A673 (cell line): ENCODE results near the gene GUCD1. TPM values are rescaled to one million over a fixed set of nuclear protein-coding genes. Genes with fewer than 3 reads are reported as not detected.

Source experiments
- BruUV-seq: library from RNA; stranded (reverse); fragments of 400-500 nt; replicated peaks from 2 replicates; lab custom pipeline; 2021; lab: Mats Ljungman, UMichigan
- CTCF ChIA-PET: fragments of 300-600 bp; sonication (Branson Sonifier 250); formaldehyde crosslinking; loops from one replicate; lab custom pipeline; 2022; ENCODE audit warnings: antibody characterized with exemption; lab: Charles Lee
- POLR2A ChIA-PET: fragments of 300-600 bp; sonication (Branson Sonifier 250); formaldehyde crosslinking; loops from one replicate; lab custom pipeline; 2022; ENCODE audit warnings: antibody characterized with exemption; ENCODE audit not compliant: low non-redundant PET; lab: Charles Lee
- DNase-seq: peaks from one replicate; pipeline ENCODE4 v3.0.0-alpha.2; 2015; ENCODE audit warnings: low spot score
- H3K27ac ChIP-seq: fragments of 200-600 bp; sonication (generic); 2 replicates; pipeline ENCODE4 v1.5.1; 2016; ENCODE audit warnings: mixed run types, low read depth, mild to moderate bottlenecking, mixed read lengths, antibody characterized with exemption, low read length; ENCODE audit not compliant: poor library complexity, severe bottlenecking
- H3K27me3 ChIP-seq: fragments of 200-600 bp; sonication (generic); replicated peaks from 2 replicates; pipeline ENCODE4 v1.6.1; 2017; ENCODE audit warnings: mixed run types, low read depth, mild to moderate bottlenecking, mixed read lengths, antibody characterized with exemption, low read length; ENCODE audit not compliant: insufficient read depth, poor library complexity
- H3K36me3 ChIP-seq: fragments of 200-600 bp; sonication (generic); 2 replicates; pipeline ENCODE4 v1.6.1; 2016; ENCODE audit warnings: mixed run types, mild to moderate bottlenecking, mixed read lengths, antibody characterized with exemption, low read length; ENCODE audit not compliant: insufficient read depth, poor library complexity, severe bottlenecking
- H3K4me1 ChIP-seq: fragments of 200-600 bp; sonication (generic); 2 replicates; pipeline ENCODE4 v1.6.1; 2017; ENCODE audit warnings: mixed run types, mild to moderate bottlenecking, mixed read lengths, antibody characterized with exemption, low read length; ENCODE audit not compliant: insufficient read depth, poor library complexity, severe bottlenecking
- H3K4me3 ChIP-seq: fragments of 200-600 bp; sonication (generic); 2 replicates; pipeline ENCODE4 v1.5.1; 2016; ENCODE audit warnings: low read depth, mixed run types, mild to moderate bottlenecking, mixed read lengths, low read length; ENCODE audit not compliant: poor library complexity, severe bottlenecking
- H3K9me3 ChIP-seq: fragments of 200-600 bp; sonication (generic); 2 replicates; pipeline ENCODE4 v1.6.1; 2016; ENCODE audit warnings: mixed run types, low read depth, mild to moderate bottlenecking, mixed read lengths, antibody characterized with exemption, low read length; ENCODE audit not compliant: poor library complexity, severe bottlenecking
- EZH2 ChIP-seq: fragments of 200-600 bp; sonication (generic); IDR thresholded peaks from 2 replicates; pipeline ENCODE4 v1.6.1; 2017; ENCODE audit warnings: borderline replicate concordance, low read depth, mild to moderate bottlenecking, mixed read lengths, antibody characterized with exemption, low read length; ENCODE audit not compliant: poor library complexity, severe bottlenecking
- intact Hi-C: fragments of 100-400 bp; cut with micrococcal nuclease; formaldehyde crosslinking; loops from one replicate; pipeline ENCODE4 v1.10.0; 2022; ENCODE audit not compliant: unreplicated experiment
- total RNA-seq: library from RNA; stranded (reverse); gene quantifications from 2 replicates; pipeline ENCODE4 v1.2.3, GENCODE V29; 2021
- TF ChIP-seq, protein P1 (sequence below): fragments of 300-800, 200-600 bp; sonication (generic); conservative IDR thresholded peaks from 2 replicates; pipeline ENCODE4 v1.5.1; 2017; ENCODE audit warnings: low read depth, mild to moderate bottlenecking, antibody characterized with exemption, low read length, moderate library complexity, mixed read lengths

Gene GUCD1
- total RNA-seq, 1 experiment from 2014 or later = 70.5 TPM

DNA sequence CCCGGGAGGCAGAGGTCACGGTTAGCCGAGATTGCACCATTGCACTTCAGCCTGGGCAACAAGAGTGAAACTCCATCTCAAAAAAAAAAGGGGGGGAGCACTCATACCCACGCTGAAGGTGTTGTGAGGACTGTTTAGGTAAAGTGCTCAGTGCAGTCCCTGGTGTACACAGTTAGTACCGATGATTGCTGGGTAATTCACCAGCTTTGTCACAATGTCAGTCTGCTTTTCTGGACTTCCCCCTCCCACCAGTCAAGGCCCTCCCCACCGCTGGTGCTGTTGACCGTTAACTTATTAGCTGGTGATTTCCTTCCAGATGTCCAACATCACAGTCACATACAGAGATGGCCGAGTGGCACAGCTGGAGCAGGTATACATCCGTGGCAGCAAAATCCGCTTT lies 12.7 kb upstream of the GUCD1 start:
- H3K4me3 ChIP-seq = no peak overlapping the region
- CTCF ChIA-PET = no interaction called here
- TF ChIP-seq, protein P1, sequence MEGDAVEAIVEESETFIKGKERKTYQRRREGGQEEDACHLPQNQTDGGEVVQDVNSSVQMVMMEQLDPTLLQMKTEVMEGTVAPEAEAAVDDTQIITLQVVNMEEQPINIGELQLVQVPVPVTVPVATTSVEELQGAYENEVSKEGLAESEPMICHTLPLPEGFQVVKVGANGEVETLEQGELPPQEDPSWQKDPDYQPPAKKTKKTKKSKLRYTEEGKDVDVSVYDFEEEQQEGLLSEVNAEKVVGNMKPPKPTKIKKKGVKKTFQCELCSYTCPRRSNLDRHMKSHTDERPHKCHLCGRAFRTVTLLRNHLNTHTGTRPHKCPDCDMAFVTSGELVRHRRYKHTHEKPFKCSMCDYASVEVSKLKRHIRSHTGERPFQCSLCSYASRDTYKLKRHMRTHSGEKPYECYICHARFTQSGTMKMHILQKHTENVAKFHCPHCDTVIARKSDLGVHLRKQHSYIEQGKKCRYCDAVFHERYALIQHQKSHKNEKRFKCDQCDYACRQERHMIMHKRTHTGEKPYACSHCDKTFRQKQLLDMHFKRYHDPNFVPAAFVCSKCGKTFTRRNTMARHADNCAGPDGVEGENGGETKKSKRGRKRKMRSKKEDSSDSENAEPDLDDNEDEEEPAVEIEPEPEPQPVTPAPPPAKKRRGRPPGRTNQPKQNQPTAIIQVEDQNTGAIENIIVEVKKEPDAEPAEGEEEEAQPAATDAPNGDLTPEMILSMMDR = no peak
- intact Hi-C loops = no loop called here
- BruUV-seq = no TSS peak
- peaks cover 4% of the 10 kb centered on the region for H3K4me1 ChIP-seq
- peaks cover 61% of the 10 kb centered on the region for H3K36me3 ChIP-seq
- no peaks in the 10 kb centered on the region for H3K27me3 ChIP-seq
- DNase-seq = no peak
- POLR2A ChIA-PET = no interaction called here
- H3K9me3 ChIP-seq = no peaks in the 10 kb centered on the region
- H3K27ac ChIP-seq = no peak overlapping the region

DNA sequence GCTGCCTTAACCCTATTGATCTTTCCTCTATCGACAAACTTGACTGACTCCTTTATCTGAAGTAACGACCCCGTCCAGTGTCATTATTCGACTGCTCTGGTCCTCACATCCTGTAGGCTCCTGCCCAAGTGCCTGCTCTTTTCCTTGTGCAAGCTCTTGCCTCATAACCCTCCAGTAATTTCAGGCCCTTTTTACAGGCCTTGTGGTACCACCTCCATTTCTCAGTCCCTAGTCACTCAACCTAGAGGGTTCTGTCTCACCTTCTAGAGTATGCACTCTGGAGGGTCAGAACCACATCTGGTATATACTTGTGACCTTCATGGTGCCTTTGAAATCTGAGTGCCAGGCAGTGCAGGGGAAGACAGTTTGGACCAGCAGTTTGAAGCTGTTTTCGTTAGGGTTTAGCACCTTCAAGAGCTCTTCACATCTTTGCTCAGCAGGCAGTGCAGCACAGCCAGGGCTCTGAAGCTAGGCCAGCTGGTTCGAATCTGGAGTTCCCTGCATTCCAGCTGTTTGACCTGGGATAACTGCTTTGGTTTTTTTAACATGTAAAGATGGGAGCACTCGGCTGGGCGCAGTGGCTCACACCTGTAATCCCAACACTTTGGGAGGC lies 12.1 kb upstream of the GUCD1 start:
- Histone ChIP-seq H3K27ac (no peak overlapping the region), H3K9me3 (no peaks in the 10 kb centered on the region), H3K4me1 (peaks cover 4% of the 10 kb centered on the region), H3K4me3 (no peak overlapping the region), H3K36me3 (peaks cover 57% of the 10 kb centered on the region), H3K27me3 (no peaks in the 10 kb centered on the region)
- intact Hi-C loops = no loop called here
- BruUV-seq = no TSS peak
- TF ChIP-seq, protein P1 = no peak
- no peak for TF ChIP-seq EZH2
- CTCF ChIA-PET = no interaction called here
- POLR2A ChIA-PET = no interaction called here
- no peak for DNase-seq

DNA sequence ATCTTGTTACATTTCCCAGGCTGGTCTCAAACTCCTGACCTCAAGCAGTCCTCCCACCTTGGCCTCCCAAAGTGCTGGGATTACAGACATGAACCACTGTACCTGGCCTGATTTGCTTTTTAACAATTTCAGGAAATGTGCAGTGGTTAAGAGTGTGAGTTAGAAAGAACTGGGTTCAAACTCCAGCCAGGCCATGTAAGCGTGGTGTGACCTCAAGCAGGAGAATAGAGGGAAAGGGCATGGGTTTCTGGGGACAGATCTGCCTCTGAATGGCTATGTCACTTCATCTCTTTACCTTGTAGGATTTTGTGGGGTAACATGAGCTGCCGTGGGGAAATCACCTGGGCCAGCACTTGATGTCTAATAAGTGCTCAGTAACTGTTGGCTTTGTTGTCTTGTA lies 10.1 kb upstream of the GUCD1 start:
- Histone ChIP-seq H3K4me1 (peaks cover 4% of the 10 kb centered on the region), H3K36me3 (peaks cover 56% of the 10 kb centered on the region), H3K27ac (no peak overlapping the region), H3K9me3 (no peaks in the 10 kb centered on the region), H3K4me3 (no peak overlapping the region), H3K27me3 (no peaks in the 10 kb centered on the region)
- intact Hi-C loops = no loop called here
- ChIA-PET POLR2A (no interaction called here), CTCF (no interaction called here)
- no peak for DNase-seq
- BruUV-seq = no TSS peak
- TF ChIP-seq, protein P1 = no peak
- TF ChIP-seq EZH2 = no peak
